Body of pancreas (tissue), 4 donors: ENCODE data around the gene MBP.

Source experiments
- POLR2A ChIP-seq, 3 donors: fragments of 450-650 bp; IDR thresholded peaks; one replicate each; pipeline ENCODE4 v1.6.1; 2016; ENCODE audit warnings: antibody characterized with exemption in 3 of 3, mild to moderate bottlenecking in 2 of 3
- TF ChIP-seq, protein P1 (sequence below), 7 experiments: fragments of 450-650 bp in 4 of 7; fragments of 200-600 bp in 3 of 7; sonication (generic) in 3 of 7; IDR thresholded peaks; one replicate each; pipeline ENCODE4 v1.5.1; 2016 to 2019; ENCODE audit warnings: antibody characterized with exemption in 7 of 7

DNA sequence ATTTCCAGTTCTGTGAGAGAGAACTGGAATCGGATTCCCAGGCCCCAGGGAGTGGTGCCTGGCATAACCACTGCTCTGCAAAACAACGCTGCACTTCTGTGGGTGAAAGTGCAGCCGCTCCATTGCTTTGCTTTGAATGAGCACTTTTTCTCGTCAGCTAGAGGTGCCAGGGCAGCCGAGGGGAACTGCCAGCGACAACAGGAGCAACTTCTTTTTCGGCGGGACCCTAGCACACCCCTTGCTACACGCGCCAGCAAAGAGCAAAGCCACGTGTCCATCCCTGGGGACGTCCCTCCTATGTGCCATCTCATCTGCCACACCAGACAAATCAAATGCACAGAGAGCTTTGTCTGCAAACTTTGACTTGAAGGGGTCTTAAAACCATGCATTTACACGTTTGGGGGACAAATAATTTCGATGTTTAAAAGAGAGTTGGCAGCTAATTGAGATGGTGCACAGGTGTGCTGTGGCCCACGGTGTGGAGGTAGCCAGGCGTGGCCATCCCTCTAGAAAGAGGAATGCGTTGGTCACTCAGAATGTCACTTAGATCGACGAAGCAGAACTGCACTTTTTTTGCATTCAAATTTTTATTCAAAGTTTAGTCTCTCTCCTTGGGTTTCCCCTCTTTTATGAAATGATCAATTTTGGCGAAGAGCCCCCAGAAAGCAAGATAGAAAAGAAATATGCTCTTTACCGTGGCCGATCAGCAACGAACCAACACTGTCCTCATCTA lies 151.8 kb downstream of the MBP start:
- TF ChIP-seq POLR2A (IDR thresholded peaks at IDR 0.05): no peak
- TF ChIP-seq, protein P1, sequence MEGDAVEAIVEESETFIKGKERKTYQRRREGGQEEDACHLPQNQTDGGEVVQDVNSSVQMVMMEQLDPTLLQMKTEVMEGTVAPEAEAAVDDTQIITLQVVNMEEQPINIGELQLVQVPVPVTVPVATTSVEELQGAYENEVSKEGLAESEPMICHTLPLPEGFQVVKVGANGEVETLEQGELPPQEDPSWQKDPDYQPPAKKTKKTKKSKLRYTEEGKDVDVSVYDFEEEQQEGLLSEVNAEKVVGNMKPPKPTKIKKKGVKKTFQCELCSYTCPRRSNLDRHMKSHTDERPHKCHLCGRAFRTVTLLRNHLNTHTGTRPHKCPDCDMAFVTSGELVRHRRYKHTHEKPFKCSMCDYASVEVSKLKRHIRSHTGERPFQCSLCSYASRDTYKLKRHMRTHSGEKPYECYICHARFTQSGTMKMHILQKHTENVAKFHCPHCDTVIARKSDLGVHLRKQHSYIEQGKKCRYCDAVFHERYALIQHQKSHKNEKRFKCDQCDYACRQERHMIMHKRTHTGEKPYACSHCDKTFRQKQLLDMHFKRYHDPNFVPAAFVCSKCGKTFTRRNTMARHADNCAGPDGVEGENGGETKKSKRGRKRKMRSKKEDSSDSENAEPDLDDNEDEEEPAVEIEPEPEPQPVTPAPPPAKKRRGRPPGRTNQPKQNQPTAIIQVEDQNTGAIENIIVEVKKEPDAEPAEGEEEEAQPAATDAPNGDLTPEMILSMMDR (IDR thresholded peaks at IDR 0.05): no peak
